HG03439 (cell line): Measurements from ENCODE around the gene BIN1.

ENCODE experiments used
- ATAC-seq: cut with Tn5 transposase; IDR thresholded peaks from one replicate; pipeline ENCODE4 v1.9.1; 2021; ENCODE audit warnings: mild to moderate bottlenecking, moderate library complexity; ENCODE audit not compliant: unreplicated experiment

BIN1 gene

GRCh38 chr2:127000937-127001336 lies 106.0 kb downstream of the BIN1 start:
- peak; percentile 51 for ATAC-seq

GRCh38 chr2:127000194-127000593 lies 106.8 kb downstream of the BIN1 start:
- ATAC-seq = no peak

GRCh38 chr2:126999106-126999756 lies 107.7 kb downstream of the BIN1 start:
- no peak for ATAC-seq

- no peak for ATAC-seq
These were observed 108.5 kb downstream of the BIN1 start for GRCh38 chr2:126998486-126998885.
